Epidermal melanocyte (primary cell): ENCODE data around the gene PMS2.
"Not testable (repeated sequence)": the region's sequence is repeated elsewhere in the genome, so short reads cannot be mapped to it uniquely, and the experiment has no call there.

Source experiments
- DNase-seq: peaks from one replicate; pipeline ENCODE4 v3.0.0; 2011; ENCODE audit warnings: low spot score; ENCODE audit not compliant: insufficient read length

Gene PMS2

DNA sequence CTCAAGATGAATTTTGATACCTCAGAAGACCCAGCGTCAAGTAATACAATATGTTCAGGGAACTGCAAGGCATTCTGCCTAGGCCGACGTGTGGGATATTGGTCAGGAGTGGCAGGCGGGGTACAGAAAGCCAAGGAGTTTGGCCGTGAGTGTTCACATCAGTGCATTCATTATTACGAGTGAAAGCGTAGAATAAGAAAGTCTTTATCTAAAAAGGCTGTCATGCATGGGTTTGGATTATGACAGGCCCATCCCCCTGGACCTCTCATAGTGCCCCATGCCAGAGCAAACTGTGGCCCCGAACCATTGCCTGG lies 7.8 kb upstream of the PMS2 start:
- DNase-seq = no peak

DNA sequence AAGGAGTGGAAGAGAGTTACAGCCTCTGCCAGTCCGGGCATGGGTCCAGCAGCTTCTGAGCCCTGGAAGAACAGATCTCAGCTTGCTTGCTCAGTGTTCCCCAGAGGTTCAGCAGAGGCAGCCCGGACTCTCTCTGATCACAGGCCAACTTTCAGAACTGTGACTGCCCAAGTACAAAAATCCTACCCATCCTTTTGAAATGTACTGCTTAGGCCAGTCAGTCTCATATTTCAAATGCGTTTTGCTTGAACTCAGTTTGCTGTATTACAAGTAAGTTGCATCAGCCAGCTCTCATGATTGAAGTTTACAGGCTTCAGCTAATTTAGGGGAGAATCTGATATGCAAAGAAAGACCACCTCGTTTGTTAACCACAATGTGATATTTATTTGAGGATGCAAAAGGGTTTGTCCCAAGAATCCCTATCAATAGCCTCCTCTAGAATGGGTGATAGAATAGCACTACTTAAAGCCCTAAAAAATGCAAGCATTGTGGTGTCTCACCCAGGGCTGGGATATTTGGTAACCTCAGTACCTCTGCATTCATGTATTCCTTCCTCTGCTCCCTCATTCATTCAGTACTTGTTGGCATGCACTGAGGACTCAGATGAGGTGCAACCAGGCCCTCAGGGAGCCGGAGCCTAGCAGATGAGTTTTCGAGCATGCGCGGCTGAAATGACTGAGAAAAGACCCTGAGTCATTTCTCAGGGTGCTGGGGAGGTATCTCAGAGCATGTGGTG lies 7.2 kb upstream of the PMS2 start:
- DNase-seq = peak; percentile 46

DNA sequence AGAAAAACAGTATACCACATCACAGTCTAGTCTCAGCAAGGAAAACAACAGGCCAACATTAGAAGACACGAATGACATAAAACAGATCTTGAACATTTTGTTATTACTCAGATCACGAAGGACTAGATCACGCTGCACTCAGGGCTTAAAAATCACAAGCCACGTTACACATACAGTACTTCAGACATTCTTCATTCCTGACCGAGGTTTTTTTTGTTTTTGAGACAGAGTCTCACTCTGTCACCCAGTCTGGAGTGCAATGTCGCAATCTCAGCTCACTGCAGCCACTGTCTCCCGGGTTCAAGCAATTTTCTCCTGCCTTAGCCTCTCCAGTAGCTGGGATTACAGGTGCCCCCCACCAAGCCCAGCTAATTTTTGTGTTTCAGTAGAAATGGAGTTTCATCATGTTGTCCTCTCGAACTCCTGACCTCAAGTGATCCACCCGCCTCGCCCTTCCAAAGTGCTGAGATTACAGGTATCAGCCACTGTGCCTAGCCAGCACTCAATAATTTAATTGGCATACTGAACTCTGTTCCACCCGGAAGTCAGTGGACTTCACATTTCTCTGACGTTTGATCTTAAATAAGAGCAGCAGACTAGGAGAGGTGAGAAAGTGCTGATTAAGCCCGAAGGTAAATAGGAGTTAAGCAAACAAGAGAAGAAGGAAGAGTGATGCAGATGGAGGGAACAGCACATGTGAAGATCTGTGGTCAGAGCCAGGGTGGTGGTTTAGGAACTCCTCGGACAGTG lies 3.7 kb upstream of the PMS2 start:
- no peak for DNase-seq

DNA sequence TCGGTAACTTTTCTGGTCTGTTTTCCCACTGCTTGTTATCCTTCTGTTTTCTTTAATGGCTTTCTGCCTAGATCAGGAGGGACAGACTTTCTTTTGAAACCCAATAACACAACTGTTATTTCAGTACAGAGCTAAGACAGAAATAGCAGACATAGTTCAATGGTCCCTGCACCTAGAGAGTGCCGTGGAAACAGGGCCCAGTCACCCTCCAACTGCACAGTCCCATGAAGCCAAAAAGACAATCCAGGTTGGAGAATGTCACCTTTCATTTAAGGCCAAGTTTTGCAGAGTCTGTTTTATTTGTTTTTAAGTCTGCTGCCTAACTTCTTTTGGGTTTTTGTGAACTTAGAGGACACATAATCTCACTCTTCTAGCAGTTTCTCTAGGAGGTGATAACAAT lies 2.7 kb upstream of the PMS2 start:
- no peak for DNase-seq

DNA sequence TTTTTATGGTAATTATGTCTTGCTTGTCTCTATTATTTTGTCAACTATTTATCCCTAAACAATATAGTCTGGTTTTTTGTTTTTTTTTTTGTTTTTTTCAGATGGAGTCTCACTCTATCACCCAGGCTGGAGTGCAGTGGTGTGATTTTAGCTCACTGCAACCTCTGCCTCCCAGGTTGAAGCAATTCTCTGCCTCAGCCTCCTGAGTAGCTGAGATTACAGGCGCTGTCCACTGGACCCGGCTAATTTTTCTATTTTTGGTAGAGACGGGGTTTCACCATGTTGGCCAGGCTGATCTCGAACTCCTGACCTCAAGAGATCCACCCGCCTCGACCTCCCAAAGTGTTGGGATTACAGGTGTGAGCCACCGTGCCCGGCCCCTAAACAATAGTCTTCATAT lies 1.5 kb upstream of the PMS2 start:
- not testable (repeated sequence) for DNase-seq

DNA sequence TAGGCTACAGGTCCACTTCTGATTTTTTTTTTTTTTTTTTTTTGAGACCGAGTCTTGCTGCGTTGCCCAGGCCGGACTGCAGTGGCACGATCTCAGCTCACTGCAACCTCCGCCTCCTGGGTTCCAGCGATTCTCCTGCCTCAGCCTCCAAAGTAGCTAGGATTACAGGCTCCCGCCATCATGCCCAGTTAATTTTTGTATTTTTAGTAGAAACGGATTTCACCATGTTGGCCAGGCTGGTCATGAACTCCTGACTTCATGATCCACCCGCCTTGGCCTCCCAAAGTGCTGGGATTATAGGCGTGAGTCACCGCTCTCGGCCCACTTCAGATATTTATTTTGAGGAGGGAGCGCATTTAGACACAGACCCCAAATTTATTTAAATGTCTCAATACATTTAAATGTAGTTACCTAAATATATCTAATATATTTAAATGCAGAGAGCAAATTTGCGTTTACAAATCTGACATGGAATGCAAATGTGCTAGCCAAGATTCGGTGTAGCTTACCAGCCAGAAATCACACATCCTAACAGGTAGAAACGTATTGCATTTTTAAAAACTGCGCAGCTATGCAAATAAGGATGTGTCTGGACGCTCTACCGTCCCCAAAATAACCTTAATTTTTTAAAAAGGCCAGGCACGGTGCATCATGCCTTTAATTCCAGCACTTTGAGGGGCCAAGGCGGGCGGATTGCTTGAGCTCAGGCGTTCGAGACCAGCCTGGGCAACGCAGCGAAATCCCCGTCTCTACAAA lies 836 bp downstream of the PMS2 start:
- not testable (repeated sequence) for DNase-seq

DNA sequence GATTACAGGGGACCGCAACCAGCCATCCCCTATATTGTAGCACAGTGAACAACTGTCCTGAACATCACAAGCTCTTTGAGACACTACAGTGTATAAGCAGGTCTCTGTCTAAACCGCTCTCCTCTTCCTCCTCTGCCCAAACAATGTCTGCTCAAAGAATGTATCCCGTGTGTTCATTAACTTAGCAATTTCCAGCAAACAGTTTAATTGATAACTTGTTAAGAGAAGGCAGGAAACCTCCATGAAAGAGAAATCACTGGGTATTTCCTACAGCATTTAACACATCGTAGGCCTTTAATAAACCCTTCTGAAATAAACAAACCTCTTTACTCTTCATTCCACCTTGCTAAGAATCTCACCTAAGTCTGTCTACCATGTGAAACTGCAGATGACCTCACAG lies 1.5 kb downstream of the PMS2 start:
- no peak for DNase-seq

DNA sequence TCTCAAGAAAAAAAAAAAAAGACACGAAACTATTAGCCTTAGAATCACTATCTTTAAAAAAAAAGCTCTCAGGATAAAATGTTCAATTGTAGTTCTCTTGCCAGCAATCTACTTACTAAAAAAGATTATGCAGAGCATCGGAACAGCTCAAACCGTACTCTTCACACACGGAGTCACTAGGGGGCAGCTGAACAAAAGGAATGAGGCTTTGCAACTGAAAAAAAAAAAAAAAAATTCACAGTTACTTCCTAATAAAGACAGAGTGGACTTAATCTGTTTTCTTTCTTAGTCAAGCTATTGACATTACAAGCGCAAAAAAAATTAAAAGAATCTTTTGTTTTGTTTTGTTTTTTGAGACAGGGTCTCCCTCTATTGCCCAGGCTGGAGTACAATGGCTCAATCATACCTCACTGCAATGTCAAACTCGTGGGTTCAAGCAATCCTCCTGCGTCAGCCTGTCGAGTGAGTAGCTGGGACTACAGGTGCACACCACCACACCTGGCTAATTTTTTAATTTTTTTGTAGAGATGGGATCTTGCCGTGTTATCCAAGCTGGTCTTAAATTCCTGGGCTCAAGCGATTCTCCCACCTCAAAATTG lies 11.5 kb downstream of the PMS2 start:
- DNase-seq = peak; percentile 34

DNA sequence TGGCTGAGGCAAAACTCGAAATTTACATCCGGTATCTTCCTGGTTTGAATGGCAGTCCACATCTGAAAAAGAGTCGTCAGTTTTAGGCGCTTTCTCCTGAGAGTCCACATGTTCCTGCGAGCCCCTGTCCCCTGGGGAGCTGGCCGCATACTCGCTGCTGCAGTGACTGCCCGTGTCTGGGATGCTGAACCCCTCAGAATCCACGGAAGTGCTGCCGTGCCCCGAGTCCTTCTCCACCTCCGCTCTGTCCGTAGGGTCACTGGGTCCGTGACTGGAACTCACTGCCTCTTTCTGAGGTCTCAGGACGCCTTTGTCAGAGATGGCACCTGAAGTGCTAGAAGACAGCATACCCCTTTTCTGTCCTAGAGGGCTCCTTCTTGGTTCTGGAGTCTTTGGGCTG lies 21.8 kb downstream of the PMS2 start:
- DNase-seq = not testable (repeated sequence)

DNA sequence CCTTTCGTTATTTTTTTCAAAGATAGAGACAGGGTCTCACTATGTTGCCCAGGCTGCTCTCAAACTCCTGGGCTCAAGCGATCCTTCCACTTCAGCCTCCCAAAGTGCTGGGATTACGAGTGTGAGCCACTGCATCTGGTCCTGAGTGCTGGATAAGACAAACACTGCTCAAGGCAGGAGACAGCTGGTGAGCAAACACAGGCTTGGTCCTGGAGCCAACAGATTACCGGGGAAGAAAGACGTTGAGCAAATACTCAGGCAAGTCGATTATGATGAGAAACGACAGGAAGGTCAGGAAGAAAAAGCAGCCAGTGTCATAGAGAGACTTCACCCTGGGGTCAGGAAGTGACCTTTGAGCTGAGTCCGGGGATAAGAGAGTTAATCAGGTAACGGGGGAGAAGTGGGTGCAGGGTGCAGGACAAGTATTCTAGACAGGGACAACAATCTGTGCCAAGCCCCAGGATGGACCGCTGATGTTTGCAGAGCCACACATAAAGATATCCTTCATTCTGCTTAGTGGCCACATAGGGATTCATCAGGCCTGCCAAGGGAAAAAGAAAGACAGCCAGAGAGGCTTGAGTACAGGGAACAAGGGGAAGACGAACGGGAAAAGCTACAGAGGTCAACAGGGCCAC lies 29.1 kb downstream of the PMS2 start:
- DNase-seq = not testable (repeated sequence)

DNA sequence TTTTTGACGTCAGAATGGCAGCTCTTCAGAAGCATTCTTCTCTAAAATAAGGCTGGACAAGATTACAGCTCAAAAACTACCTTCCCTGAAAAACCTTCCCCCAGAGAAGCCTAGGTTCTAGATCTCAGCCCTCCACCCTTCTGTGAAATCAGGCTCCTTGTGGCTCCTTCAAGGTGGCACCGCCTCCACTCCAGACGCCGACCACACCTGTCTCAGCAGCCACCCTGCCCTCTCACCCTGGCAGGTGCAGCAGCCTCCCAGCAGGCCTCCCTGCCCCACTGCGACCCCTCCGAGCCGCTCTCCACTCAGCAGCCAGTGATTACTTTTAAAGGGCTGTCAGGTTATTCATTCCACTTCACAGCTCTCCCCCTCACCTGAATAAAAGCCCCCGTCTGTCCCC lies 35.3 kb downstream of the PMS2 start:
- DNase-seq = not testable (repeated sequence)

DNA sequence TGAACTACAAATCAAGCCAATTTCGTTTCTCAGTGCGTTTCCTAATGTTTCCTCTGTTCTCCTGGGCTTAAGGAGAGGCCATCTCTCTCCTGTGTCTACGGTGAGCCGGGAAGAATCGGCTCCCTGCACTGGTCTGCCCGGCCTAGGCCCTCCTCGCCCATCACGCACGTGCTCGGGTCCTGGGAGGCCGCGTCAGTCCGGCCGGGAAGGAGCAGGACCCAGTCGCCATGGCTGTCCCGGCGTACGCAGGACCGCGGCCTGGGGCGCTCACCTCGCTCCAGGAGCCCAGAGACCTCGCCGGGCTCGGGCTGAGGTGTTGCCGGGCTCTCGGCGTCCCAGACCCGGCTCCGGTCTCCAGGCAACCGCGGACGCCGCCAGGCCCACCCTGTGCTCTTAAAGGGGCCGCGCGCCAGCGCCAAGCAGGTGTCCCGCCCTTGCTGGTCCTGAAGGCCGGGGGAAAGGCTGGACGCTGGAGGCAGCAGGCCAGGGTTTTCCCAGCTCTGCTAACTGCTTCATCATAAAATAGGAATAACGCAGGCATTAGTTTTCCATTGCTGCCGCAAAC lies 38.4 kb downstream of the PMS2 start, which contains the start of gene RSPH10B:
Gene RSPH10B (minus strand): TSS at position 343 of the 565 bp plus-strand sequence. CDS start 3,573 bp downstream, outside the sequence.
- DNase-seq = not testable (repeated sequence)

DNA sequence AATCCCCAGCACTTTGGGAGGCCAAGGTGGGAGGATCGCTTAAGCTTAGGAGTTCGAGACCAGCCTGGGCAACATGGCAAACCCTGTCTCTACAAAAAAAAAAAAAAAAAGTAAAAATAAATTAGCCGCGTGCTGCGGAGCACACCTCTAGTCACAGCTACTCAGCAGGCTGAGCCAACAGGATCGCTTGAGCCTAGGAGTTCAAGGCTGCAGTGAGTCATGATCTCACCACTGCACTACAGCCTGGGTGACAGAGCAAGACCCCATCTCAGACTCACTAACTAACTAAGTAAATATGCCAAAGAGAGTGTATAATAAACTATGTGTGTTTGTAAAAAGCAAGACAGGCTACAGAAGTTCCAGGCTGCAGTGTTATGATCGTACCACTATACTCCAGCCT lies 45.0 kb downstream of the PMS2 start:
- not testable (repeated sequence) for DNase-seq

DNA sequence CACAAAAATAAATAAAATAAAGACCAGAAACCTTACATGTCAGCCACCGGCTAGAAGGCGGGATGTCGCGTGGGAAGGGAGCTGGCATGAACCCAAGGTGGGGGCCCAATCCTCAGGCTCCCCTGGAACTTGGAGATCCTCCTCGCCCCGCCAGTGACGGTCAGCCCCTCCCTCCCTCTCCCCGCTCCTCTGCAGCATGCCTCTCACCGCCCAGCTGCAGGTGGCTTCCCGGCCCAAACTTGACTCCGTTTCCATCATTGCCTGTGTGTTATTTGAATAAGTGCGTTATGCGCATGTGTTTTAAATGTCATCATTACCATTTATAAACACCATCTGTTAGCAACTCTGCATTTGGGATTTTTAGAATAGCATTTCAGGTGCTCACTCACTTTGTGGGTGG lies 45.6 kb downstream of the PMS2 start:
- not testable (repeated sequence) for DNase-seq

DNA sequence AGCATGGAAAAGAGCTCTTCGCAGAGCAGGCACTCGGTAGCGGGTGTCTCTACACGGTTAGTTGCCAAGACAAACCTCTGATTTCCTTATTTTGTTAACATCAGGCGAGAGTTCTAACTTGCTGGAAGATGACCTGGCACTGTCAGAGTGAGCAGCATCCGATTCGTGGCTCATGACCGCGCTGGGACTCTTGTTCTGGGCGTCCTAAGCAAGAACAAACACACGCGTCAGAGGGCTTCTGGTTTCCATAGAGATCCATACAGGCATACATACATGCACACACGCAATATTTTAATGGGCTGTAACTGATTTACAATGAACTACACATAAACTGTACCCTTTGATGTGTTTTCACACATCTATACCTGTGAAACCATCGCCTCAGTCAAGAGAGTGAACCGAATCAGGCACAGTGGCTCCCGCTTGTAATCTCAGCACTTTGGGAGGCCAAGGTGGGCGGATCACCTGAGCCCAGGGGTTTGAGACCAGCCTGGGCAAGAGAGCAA lies 73.9 kb downstream of the PMS2 start:
- not testable (repeated sequence) for DNase-seq

DNA sequence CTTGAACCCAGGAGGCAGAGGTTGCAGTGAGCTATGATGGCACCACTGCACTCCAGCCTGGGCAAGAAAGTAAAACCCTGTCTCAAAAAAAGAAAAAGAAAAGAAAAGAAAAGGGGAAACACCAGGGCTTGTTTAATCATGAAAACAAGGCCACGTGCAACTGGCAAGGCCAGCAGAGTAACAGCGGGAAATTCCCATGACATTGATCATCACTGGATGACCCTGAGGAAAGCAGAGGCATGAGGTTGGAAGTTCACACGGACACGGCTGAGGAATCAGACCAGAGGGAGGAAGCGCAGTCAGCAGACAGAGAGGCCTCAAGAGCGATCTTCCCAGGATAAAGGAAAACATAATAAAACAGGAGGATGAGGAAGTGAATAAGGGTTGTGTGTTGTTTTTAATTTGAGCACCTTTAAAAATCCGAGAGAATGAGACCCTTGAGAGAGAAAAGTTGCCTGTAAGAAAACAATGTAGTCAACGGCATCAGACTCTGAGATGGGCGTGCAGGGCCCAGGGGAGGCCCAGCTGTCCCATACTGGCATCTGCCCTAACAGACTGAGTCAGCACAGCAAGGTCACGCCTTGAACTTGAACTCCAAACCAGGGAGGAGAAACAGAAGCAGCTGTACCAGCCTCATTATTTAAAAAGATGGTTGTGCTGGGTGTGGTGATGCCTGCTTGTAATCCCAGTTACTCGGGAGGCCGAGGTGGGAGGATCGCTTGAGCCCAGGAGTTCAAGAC lies 76.8 kb downstream of the PMS2 start:
- DNase-seq = not testable (repeated sequence)

DNA sequence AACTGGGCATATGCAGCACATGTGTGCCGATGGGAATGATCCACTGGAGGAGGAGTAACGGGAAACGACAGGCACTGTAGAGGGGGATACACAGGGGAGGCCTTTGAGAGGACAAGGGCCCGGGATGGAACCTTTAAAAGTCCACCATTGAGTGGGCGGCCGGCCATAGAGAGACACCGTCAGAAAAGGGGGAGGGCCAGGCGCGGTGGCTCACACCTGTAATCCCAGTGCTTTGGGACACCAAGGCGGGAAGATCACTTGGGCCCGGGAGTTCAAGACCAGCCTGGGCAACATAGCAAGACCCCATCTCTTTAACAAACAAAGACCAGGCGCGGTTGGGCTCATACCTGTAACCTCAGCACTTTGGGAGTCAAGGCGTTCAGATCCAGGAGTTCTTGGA lies 77.6 kb downstream of the PMS2 start:
- DNase-seq = not testable (repeated sequence)

DNA sequence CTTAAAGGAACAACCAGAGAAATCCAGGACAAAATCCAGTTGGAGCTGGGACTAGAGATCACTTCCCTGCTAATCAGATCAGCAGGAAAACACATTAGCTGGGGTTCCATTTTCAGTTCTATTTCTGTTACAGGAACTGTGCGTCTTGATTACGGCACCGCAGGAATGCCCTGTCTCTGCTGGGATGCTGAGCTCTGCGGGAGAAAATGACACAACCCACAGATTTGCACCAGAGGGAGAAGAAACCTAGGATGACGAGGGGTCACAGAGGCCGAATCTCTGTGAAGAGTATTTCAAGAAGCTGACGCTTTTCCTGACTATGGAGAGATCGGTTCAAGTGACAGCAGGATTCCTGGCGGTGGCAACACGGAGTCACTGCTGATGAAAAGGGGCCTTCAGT lies 78.6 kb downstream of the PMS2 start:
- not testable (repeated sequence) for DNase-seq

DNA sequence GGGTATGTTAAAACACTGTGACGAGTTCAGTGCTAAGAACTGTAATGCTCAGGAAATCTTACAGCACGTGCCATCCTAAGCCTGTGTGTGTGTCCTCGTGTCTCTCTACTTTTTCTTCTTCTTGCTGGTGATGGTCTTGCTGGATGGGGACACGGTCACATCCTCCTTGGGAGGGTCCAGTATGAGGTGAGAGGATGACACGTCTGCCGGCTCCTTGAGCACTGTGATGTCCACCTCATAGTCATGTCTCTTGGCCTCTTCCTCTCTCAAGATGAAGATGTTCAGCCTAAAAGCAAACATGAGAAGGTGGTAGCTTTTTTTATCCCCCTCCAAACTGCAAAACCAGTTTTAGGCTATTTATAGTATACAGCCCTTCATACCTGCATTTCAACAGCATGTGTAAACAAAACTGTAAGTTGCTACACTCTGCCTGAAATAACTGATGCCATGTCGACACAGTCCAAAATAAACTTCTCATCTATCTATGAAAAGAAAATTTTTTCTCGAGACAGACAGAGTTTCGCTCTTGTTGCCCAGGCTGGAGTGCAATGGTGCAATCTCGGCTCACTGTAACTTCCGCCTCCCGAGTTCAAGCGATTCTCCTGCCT lies 82.5 kb downstream of the PMS2 start:
- DNase-seq = not testable (repeated sequence)

DNA sequence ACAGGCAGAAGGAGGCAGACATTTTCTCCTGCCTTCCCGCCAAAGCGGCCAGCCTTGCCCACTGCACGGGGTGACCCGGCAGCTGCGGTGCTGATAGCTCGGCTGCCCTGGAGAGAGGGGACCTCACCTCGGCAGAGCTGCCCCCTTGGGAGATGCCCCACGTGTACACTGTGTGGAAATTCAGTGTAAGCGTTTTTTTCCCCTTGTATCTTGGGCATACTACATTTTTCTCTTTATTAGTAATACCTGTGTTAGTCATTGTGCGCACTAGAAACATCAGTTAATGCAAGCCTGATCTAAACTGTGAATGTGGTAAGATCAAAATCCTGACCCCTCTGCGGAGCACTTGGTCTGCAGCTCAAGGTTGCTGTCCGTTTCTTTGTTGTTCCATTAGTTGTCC lies 84.2 kb downstream of the PMS2 start:
- DNase-seq = not testable (repeated sequence)
